Adrenal gland (tissue), 5 donors: ENCODE measurements around the gene THSD7A.

Experiments
- POLR2A ChIP-seq, 2 donors: fragments of 450-650 bp; IDR thresholded peaks; one replicate each; pipeline ENCODE4 v1.6.1; 2017; ENCODE audit warnings: antibody characterized with exemption in 2 of 2, mild to moderate bottlenecking in 2 of 2, moderate library complexity in 1 of 2
- TF ChIP-seq, protein P1 (sequence below), 6 experiments: fragments of 450-650 bp in 4 of 6; fragments of 200-600 bp in 2 of 6; sonication (generic) in 1 of 6; IDR thresholded peaks; 1 replicate in 5 of 6; 2 replicates in 1 of 6; pipeline versions ENCODE4 v1.5.1 to v1.8.0; 2016 to 2021; ENCODE audit warnings: antibody characterized with exemption in 6 of 6, mild to moderate bottlenecking in 2 of 6, moderate library complexity in 1 of 6
- donor health status: DM: no; HTN: no; CAD: no.

DNA sequence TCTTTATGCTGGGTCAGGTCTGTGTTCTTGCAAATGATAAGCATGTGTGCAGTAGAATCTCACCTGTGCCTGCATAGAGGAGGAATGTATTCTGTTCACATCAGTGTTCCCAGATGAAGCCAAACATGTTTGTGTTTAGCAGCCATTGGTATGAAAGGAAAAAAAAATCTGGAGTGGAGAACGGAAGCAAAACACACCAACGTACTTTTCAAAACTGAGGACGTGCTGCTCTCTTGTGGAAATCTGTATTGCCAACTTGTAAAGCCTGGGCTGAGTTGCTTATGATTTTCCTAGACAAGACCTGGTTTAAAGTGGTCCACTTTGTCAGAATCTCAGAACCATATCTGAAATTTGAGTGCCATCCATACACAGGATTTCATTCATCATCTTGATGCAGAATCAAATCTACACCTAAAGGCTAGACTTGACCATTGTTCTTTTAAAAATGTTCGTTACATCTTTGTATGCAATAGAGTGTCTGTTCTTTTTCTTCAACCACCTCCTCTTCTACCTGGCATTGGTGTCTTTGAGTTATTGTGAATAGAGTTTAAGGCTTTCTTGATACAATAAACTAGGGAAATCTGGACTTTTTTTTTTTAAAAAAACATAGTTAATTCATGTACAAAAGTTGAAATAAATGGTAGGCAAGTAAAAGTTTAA is 490.6 kb downstream of the THSD7A start:
- TF ChIP-seq, protein P1, sequence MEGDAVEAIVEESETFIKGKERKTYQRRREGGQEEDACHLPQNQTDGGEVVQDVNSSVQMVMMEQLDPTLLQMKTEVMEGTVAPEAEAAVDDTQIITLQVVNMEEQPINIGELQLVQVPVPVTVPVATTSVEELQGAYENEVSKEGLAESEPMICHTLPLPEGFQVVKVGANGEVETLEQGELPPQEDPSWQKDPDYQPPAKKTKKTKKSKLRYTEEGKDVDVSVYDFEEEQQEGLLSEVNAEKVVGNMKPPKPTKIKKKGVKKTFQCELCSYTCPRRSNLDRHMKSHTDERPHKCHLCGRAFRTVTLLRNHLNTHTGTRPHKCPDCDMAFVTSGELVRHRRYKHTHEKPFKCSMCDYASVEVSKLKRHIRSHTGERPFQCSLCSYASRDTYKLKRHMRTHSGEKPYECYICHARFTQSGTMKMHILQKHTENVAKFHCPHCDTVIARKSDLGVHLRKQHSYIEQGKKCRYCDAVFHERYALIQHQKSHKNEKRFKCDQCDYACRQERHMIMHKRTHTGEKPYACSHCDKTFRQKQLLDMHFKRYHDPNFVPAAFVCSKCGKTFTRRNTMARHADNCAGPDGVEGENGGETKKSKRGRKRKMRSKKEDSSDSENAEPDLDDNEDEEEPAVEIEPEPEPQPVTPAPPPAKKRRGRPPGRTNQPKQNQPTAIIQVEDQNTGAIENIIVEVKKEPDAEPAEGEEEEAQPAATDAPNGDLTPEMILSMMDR (IDR thresholded peaks at IDR 0.05), result peak in 2 of 6 experiments; percentile 28 to 32
- TF ChIP-seq POLR2A (IDR thresholded peaks at IDR 0.05), result no peak
